Prostate gland (tissue), 2 donors: ENCODE measurements around the gene PAGE2B.

ENCODE experiments used
- POLR2A ChIP-seq: fragments of 450-650 bp; IDR thresholded peaks from one replicate; pipeline ENCODE4 v1.6.1; 2016; ENCODE audit warnings: antibody characterized with exemption, mild to moderate bottlenecking
- POLR2AphosphoS5 ChIP-seq: sonication (generic); formaldehyde crosslinking; IDR thresholded peaks from one replicate; pipeline ENCODE4 v1.6.1; 2017; ENCODE audit warnings: antibody characterized with exemption
- TF ChIP-seq, protein P1 (sequence below), 4 experiments: fragments of 200-600 bp in 2 of 4; fragments of 450-650 bp in 2 of 4; sonication (generic) in 2 of 4; IDR thresholded peaks; 1 replicate in 3 of 4; 2 replicates in 1 of 4; pipeline ENCODE4 v1.5.1; 2016 to 2019; ENCODE audit warnings: antibody characterized with exemption in 4 of 4, mild to moderate bottlenecking in 2 of 4, moderate library complexity in 2 of 4

GRCh38 chrX:55026143-55026542 lies 48.7 kb upstream of the PAGE2B start:
- TF ChIP-seq, protein P1, sequence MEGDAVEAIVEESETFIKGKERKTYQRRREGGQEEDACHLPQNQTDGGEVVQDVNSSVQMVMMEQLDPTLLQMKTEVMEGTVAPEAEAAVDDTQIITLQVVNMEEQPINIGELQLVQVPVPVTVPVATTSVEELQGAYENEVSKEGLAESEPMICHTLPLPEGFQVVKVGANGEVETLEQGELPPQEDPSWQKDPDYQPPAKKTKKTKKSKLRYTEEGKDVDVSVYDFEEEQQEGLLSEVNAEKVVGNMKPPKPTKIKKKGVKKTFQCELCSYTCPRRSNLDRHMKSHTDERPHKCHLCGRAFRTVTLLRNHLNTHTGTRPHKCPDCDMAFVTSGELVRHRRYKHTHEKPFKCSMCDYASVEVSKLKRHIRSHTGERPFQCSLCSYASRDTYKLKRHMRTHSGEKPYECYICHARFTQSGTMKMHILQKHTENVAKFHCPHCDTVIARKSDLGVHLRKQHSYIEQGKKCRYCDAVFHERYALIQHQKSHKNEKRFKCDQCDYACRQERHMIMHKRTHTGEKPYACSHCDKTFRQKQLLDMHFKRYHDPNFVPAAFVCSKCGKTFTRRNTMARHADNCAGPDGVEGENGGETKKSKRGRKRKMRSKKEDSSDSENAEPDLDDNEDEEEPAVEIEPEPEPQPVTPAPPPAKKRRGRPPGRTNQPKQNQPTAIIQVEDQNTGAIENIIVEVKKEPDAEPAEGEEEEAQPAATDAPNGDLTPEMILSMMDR (IDR thresholded peaks at IDR 0.05), result no peak
- TF ChIP-seq POLR2A, result no peak
- TF ChIP-seq POLR2AphosphoS5, result no peak
